Mesothelial cell of epicardium (in vitro differentiated cells): ENCODE results near the gene FGGY. TPM values are rescaled to one million over a fixed set of nuclear protein-coding genes. Genes with fewer than 3 reads are reported as not detected.
"Not testable (repeated sequence)": the region's sequence is repeated elsewhere in the genome, so short reads cannot be mapped to it uniquely, and the experiment has no call there.

Experiments used
- DNase-seq, 2 experiments: peaks; one replicate each; pipeline ENCODE4 v3.0.0; 2021; ENCODE audit warnings: low spot score in 2 of 2; ENCODE audit not compliant: unreplicated experiment in 2 of 2
- H3K27ac Mint-ChIP-seq: 2 replicates; pipeline ENCODE4 v1.8.0; 2021; ENCODE audit warnings: mixed read lengths
- H3K27me3 Mint-ChIP-seq: 2 replicates; pipeline ENCODE4 v1.8.0; 2021; ENCODE audit warnings: low read depth, mixed read lengths
- H3K36me3 Mint-ChIP-seq: 2 replicates; pipeline ENCODE4 v1.8.0; 2021; ENCODE audit warnings: mixed read lengths
- H3K4me1 Mint-ChIP-seq: 2 replicates; pipeline ENCODE4 v1.8.0; 2021; ENCODE audit warnings: mixed read lengths
- H3K4me3 Mint-ChIP-seq: 2 replicates; pipeline ENCODE4 v1.8.0; 2021; ENCODE audit warnings: mild to moderate bottlenecking, moderate library complexity, mixed read lengths
- H3K9me3 Mint-ChIP-seq: 2 replicates; pipeline ENCODE4 v1.8.0; 2021; ENCODE audit warnings: mixed read lengths
- total RNA-seq: library from RNA; stranded (reverse); gene quantifications from 3 replicates; pipeline ENCODE4 v1.2.1, GENCODE V29; 2021
- TF ChIP-seq, protein P1 (sequence below): fragments of 200-600 bp; sonication (generic); IDR thresholded peaks from one replicate; pipeline ENCODE4 v1.5.0; 2021; ENCODE audit warnings: antibody characterized with exemption; ENCODE audit not compliant: unreplicated experiment

Gene FGGY
- total RNA-seq, 1 donor from 2014 or later, result 21.8 TPM

DNA sequence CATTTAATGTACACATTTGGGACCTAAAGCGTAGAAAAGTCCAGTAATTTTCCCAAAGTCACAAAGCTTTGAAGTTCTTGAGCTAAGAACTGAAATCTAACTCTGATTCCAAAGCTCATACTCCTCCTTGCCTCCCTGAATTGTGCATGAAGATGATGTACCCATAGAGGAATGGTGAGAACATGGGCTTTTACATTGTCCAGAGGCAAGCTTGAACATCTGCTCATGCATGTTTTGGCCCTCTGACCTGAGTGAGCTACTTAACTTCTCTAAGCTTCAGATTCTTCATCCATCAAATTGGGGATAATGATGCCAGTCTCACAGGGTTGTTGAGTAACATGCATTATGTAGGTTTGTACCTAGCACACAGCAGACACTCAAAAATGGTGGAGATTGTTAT lies 259.5 kb downstream of the FGGY start:
- peak overlapping the region; percentile 84 for H3K27ac Mint-ChIP-seq
- DNase-seq, result no peak
- no peak overlapping the region for H3K4me3 Mint-ChIP-seq
- peaks cover 57% of the 10 kb centered on the region for H3K4me1 Mint-ChIP-seq
- H3K36me3 Mint-ChIP-seq, result peaks cover 36% of the 10 kb centered on the region
- H3K9me3 Mint-ChIP-seq, result peaks cover 33% of the 10 kb centered on the region
- TF ChIP-seq, protein P1, sequence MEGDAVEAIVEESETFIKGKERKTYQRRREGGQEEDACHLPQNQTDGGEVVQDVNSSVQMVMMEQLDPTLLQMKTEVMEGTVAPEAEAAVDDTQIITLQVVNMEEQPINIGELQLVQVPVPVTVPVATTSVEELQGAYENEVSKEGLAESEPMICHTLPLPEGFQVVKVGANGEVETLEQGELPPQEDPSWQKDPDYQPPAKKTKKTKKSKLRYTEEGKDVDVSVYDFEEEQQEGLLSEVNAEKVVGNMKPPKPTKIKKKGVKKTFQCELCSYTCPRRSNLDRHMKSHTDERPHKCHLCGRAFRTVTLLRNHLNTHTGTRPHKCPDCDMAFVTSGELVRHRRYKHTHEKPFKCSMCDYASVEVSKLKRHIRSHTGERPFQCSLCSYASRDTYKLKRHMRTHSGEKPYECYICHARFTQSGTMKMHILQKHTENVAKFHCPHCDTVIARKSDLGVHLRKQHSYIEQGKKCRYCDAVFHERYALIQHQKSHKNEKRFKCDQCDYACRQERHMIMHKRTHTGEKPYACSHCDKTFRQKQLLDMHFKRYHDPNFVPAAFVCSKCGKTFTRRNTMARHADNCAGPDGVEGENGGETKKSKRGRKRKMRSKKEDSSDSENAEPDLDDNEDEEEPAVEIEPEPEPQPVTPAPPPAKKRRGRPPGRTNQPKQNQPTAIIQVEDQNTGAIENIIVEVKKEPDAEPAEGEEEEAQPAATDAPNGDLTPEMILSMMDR, result no peak
- H3K27me3 Mint-ChIP-seq, result no peaks in the 10 kb centered on the region

DNA sequence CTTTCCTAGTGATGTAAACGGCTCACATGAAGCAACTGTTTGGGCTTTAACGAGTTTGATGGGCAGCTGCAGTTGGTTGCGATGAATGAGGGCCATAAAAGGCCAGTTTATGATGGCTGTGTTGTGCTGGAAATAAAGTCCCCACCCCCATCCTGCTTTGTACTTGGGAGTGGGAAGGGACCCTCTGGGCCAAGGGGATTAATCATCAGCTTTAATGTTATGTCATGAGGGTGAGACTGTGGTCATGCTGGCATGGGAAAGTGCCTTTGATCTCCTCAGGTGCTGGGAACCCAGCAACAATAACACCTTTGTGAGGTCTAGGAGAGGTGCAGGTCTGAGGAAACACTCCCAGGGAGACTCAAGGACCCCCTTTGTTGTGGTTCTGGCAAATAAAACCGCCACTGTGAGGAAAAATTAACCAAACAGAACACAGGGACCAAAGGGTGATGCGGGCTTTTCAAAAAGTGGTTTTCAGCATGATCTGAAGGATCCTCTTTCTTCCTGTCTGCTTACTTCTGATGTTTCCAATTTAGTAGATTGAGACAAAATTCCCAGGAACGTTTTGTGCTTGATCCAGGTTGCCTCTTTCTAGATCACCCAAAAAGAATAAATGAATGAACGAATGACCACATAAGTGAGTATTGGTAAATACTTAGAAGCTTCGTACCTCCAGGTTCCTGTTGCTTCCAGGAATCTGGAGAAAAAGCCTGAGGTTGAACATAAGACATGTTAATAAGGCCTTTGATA lies 260.1 kb downstream of the FGGY start:
- Mint-ChIP-seq H3K36me3 (peaks cover 36% of the 10 kb centered on the region), H3K27me3 (no peaks in the 10 kb centered on the region), H3K4me3 (no peak overlapping the region), H3K4me1 (peaks cover 52% of the 10 kb centered on the region), H3K9me3 (peaks cover 33% of the 10 kb centered on the region), H3K27ac (peak overlapping the region; percentile 84)
- TF ChIP-seq, protein P1, result no peak
- DNase-seq, result no peak

DNA sequence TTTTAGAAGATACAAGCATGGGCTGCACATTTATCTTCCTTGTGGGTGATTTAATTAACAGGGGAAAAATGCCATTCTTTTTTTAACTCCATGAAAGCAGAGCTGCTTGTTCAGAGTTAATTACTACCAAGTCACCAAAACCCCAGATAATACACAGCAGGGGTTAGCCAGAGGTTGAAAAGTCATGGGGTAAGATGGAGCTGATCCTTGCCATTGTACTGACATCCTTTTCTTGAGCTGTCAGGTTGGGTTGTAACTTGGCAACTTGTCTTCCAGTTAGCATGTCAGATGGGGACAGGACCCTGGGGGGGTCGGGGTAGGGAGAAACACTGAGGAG lies 260.6 kb downstream of the FGGY start:
- Mint-ChIP-seq H3K4me3 (no peak overlapping the region), H3K36me3 (peaks cover 36% of the 10 kb centered on the region), H3K9me3 (peaks cover 33% of the 10 kb centered on the region), H3K27ac (peak overlapping the region; percentile 84), H3K27me3 (no peaks in the 10 kb centered on the region), H3K4me1 (peaks cover 48% of the 10 kb centered on the region)
- TF ChIP-seq, protein P1, result no peak
- DNase-seq, result no peak

DNA sequence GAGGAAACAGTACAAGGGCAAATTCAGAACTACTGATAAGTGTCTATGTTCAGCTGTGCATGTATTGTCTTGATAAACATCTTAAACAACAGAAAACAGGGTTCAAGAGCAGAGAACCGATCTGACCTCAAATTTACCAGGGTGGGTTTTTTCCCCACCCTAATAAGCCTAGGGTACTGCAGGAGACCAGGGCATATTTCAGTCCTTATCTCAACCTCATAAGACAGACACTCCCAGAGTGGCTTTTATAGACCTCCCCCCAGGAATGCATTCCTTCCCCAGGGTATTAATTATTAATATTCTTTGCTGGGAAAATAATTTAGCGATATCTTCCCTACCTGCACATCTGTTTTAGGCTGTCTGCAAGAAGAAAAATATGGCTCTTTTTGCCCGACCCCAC lies 261.7 kb downstream of the FGGY start:
- peaks cover 38% of the 10 kb centered on the region for H3K9me3 Mint-ChIP-seq

DNA sequence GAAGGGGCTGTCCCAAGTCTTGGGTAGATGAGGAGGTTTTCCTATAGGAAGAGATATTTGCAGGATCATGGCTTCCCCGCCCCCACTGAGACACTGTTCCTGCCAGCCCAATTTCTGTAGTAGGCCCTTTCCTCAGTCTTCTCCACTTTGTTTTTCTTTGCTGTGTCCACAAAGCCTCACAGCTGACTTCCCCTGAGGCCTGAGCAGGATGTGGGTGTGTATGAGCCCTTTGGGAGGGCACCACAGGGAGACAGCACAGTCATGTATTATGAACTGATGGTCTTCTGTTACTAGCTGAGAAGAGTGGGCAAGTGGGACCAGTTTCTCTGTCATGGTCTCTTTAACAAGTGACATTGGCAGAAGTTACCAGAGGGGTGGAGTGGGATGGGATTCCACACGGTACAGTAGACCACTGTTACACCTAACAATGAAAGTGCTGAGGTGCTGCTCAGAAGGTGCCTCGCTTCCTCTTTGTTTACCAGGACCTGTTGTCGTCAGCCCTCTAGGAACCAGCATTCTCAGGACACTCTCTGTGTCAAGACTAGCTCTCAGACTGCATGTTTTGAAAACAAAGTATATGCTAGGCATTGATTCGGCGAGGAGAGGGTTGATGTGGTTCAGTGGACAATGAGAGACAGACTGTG lies 264.0 kb downstream of the FGGY start:
- peaks cover 20% of the 10 kb centered on the region for H3K4me1 Mint-ChIP-seq
- no peak for DNase-seq
- H3K27ac Mint-ChIP-seq, result no peak overlapping the region
- TF ChIP-seq, protein P1, result no peak
- H3K36me3 Mint-ChIP-seq, result peaks cover 44% of the 10 kb centered on the region
- H3K27me3 Mint-ChIP-seq, result no peaks in the 10 kb centered on the region
- peaks cover 43% of the 10 kb centered on the region for H3K9me3 Mint-ChIP-seq
- H3K4me3 Mint-ChIP-seq, result no peak overlapping the region

More for the DNA sequence above, 261.7 kb downstream of the FGGY start:
- Mint-ChIP-seq H3K36me3 (peaks cover 44% of the 10 kb centered on the region), H3K4me1 (peaks cover 37% of the 10 kb centered on the region)
- not testable (repeated sequence) for DNase-seq, H3K27me3 Mint-ChIP-seq, H3K4me3 Mint-ChIP-seq, H3K27ac Mint-ChIP-seq

DNA sequence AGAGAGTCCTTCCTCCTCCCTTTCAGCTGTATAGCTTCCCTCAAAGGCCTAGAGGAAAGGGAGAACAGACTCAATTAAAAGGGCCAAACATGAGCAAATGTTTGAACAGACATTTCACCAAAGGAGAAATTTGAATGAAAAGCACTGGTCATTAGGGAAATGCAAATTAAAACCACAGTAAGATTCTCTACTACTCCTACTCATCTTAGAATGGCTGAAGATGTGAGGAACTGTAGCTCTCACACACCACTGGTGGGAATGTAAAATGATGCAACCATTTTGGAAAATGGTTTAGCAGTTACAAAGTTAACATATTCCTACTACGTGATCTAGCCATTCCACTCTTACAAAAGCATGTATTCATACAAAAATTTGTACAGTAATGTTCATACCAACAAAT lies 264.9 kb downstream of the FGGY start:
- TF ChIP-seq, protein P1, result no peak
- Mint-ChIP-seq H3K9me3 (peaks cover 43% of the 10 kb centered on the region), H3K27me3 (no peaks in the 10 kb centered on the region), H3K27ac (no peak overlapping the region), H3K4me3 (no peak overlapping the region), H3K36me3 (peaks cover 41% of the 10 kb centered on the region), H3K4me1 (peaks cover 14% of the 10 kb centered on the region)
- DNase-seq, result no peak
